ENCODE data around the gene OR4D1. TPM values are rescaled to one million over a fixed set of nuclear protein-coding genes. Genes with fewer than 3 reads are reported as not detected.

The OR4D1 gene
- total and polyA plus RNA-seq, 2 of the 4 experiments (the other 2 are of a cell fraction): not detected

- H4K20me1 ChIP-seq (ENCODE audit: insufficient read depth, low read length): no peaks in the 10 kb centered on the region
- H2AK5ac ChIP-seq (ENCODE audit: low read depth, low read length): no peak overlapping the region
- H2BK5ac ChIP-seq (ENCODE audit: low read depth, low read length, poor library complexity, severe bottlenecking): no peak overlapping the region
- no peaks in the 10 kb centered on the region for H3K36me3 ChIP-seq (ENCODE audit: control insufficient read depth, insufficient read depth, low read length)
- H3K4me2 ChIP-seq (ENCODE audit: low read depth, low read length): no peak overlapping the region
- ChIA-PET CTCF (interaction anchor here (0.6 kb wide), 1 partner anchor 190 kb away, joined by 3 read pairs; no protein-coding TSS in a partner anchor), POLR2A (ENCODE audit: unreplicated experiment) (interaction anchor here (0.6 kb wide), 1 partner anchor 355 kb away, joined by 4 read pairs; no protein-coding TSS in a partner anchor)
- H3K4ac ChIP-seq (ENCODE audit: low read depth, low read length): no peak overlapping the region
- no peaks in the 10 kb centered on the region for H3K9me3 ChIP-seq (ENCODE audit: control insufficient read depth, insufficient read depth, low read length)
- no peak overlapping the region for H3K4me3 ChIP-seq (ENCODE audit: insufficient read depth, low read depth, low read length)
- no peaks in the 10 kb centered on the region for H3K4me1 ChIP-seq (ENCODE audit: control insufficient read depth, insufficient read depth, low read length)
- no peak overlapping the region for H3K18ac ChIP-seq (ENCODE audit: low read depth, low read length)
- no peaks in the 10 kb centered on the region for H3K9me1 ChIP-seq (ENCODE audit: insufficient read depth, low read length)
- intact Hi-C loops (cut with micrococcal nuclease) (no loop called here), in situ Hi-C loops (cut with MboI; ENCODE audit: low sequenced_read_pairs) (no loop called here), dilution Hi-C loops (cut with HindIII; ENCODE audit: low sequenced_read_pairs, unreplicated experiment) (no loop called here)
- H3K56ac ChIP-seq (ENCODE audit: extremely low read depth, insufficient read depth, low read length): no peak overlapping the region
- TF ChIP-seq CTCF (conservative IDR thresholded peaks at IDR 0.05; ENCODE audit: low read depth, low read length): peak; percentile 15; the same call in 1 of the 2 replicates
- TF ChIP-seq RAD21 (IDR thresholded peaks at IDR 0.05; ENCODE audit: low read length): 0 out of 2 replicates have a peak, but pooled peaks have one; percentile 11
- TF ChIP-seq, protein P1, sequence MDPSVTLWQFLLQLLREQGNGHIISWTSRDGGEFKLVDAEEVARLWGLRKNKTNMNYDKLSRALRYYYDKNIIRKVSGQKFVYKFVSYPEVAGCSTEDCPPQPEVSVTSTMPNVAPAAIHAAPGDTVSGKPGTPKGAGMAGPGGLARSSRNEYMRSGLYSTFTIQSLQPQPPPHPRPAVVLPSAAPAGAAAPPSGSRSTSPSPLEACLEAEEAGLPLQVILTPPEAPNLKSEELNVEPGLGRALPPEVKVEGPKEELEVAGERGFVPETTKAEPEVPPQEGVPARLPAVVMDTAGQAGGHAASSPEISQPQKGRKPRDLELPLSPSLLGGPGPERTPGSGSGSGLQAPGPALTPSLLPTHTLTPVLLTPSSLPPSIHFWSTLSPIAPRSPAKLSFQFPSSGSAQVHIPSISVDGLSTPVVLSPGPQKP (IDR thresholded peaks at IDR 0.05; ENCODE audit: borderline replicate concordance, low read depth, low read length): no peak
- ATAC-seq (ENCODE audit: low read depth) (no peak), DNase-seq (peak; percentile 4)
- no peak overlapping the region for H2AFZ ChIP-seq (replicated peaks; ENCODE audit: low read length, poor library complexity)
- H2BK20ac ChIP-seq (ENCODE audit: low read depth, low read length): no peak overlapping the region
- H3K23ac ChIP-seq (ENCODE audit: low read depth, low read length): no peak overlapping the region
- no peak overlapping the region for H2AK9ac ChIP-seq (replicated peaks; ENCODE audit: low read depth, low read length, poor library complexity)
- H2BK15ac ChIP-seq (ENCODE audit: low read depth, low read length): no peak overlapping the region
- H4K8ac ChIP-seq (ENCODE audit: low read depth in 2 of 2, low read length in 2 of 2): no peak overlapping the region
- no peaks in the 10 kb centered on the region for H3K79me1 ChIP-seq (ENCODE audit: low read depth in 1 of 2, low read length in 2 of 2)
- H3K27ac ChIP-seq (ENCODE audit: insufficient read depth, low read length): no peak overlapping the region
- no peak overlapping the region for H4K91ac ChIP-seq (ENCODE audit: insufficient read depth, low read depth, low read length)
- 33% methylated on average over 1 of the region's 2 CpGs; no CpG with 5 or more reads in 1 of the 2 experiments for WGBS, 2 experiments (ENCODE audit: extremely low coverage in 2 of 2, insufficient read length in 1 of 2)
- BruUV-seq (replicated peaks): no TSS peak
- H2BK120ac ChIP-seq (ENCODE audit: low read depth, low read length): no peak overlapping the region
- H4K5ac ChIP-seq (ENCODE audit: low read depth, low read length): no peak overlapping the region
- H3K9ac ChIP-seq (ENCODE audit: low read depth, low read length): no peak overlapping the region
- no peak overlapping the region for H3K14ac ChIP-seq (replicated peaks; ENCODE audit: low read depth, low read length)
- no peaks in the 10 kb centered on the region; the same call in 1 of the 2 replicates for H3K27me3 ChIP-seq (ENCODE audit: control insufficient read depth, insufficient read depth, low read length)
These were observed 24.3 kb downstream of the OR4D1 start for GRCh38 chr17:58172369-58173071.

All from IMR-90 (cell line).